HepG2 (cell line): ENCODE measurements around the gene PPP2R5C. TPM values are rescaled to one million over a fixed set of nuclear protein-coding genes. Genes with fewer than 3 reads are reported as not detected.

ENCODE experiments used
- ASH2L ChIP-seq: fragments of 300-600, 200-600 bp; sonication (generic); IDR thresholded peaks from 2 replicates; pipeline ENCODE4 v1.7.0; 2017; ENCODE audit warnings: low read depth, mild to moderate bottlenecking, moderate library complexity, mixed read lengths, low read length; ENCODE audit not compliant: insufficient read length
- BORCS8-MEF2B ChIP-seq: sonication (generic); formaldehyde crosslinking; IDR thresholded peaks from 2 replicates; pipeline ENCODE4 v1.8.0; 2022; ENCODE audit warnings: mild to moderate bottlenecking, missing genetic modification reagents
- CAMTA2 ChIP-seq: sonication (generic); formaldehyde crosslinking; IDR thresholded peaks from 2 replicates; pipeline ENCODE4 v1.4.0; 2020; ENCODE audit warnings: mild to moderate bottlenecking, missing genetic modification reagents, borderline replicate concordance
- CBX2 ChIP-seq, 2 experiments: fragments of 200-600 bp in 1 of 2; sonication (generic); formaldehyde crosslinking in 1 of 2; IDR thresholded peaks; 2 replicates each; pipeline versions ENCODE4 v1.7.0 to v1.8.1; 2018 to 2022; ENCODE audit warnings: low read depth in 2 of 2, low read length in 1 of 2, mild to moderate bottlenecking in 1 of 2, missing genetic modification reagents in 1 of 2
- ELK4 ChIP-seq: sonication (generic); formaldehyde crosslinking; IDR thresholded peaks from 2 replicates; pipeline ENCODE4 v1.9.0; 2021; ENCODE audit warnings: missing genetic modification reagents, borderline replicate concordance
- HNF4A ChIP-seq: sonication (generic); formaldehyde crosslinking; IDR thresholded peaks from 2 replicates; pipeline ENCODE4 v1.4.0; 2020; ENCODE audit warnings: missing genetic modification reagents
- NCOR1 ChIP-seq: fragments of 200-600 bp; sonication (generic); IDR thresholded peaks from 2 replicates; pipeline ENCODE4 v1.7.0; 2017; ENCODE audit warnings: antibody characterized with exemption, low read length, borderline replicate concordance
- RFXAP ChIP-seq: sonication (generic); formaldehyde crosslinking; IDR thresholded peaks from 2 replicates; pipeline ENCODE4 v1.4.0; 2020; ENCODE audit warnings: missing genetic modification reagents, borderline replicate concordance
- SALL1 ChIP-seq: sonication (generic); formaldehyde crosslinking; IDR thresholded peaks from 2 replicates; pipeline ENCODE4 v1.8.0; 2022; ENCODE audit warnings: mild to moderate bottlenecking, missing genetic modification reagents
- SALL2 ChIP-seq: sonication (generic); formaldehyde crosslinking; IDR thresholded peaks from 2 replicates; pipeline ENCODE4 v1.8.1; 2023; ENCODE audit warnings: mild to moderate bottlenecking, missing genetic modification reagents, inconsistent platforms
- SIN3A ChIP-seq: IDR thresholded peaks from 2 replicates; pipeline ENCODE4 v1.6.1; 2011; ENCODE audit warnings: low read depth, mild to moderate bottlenecking, control low read depth, low read length, borderline replicate concordance
- THAP8 ChIP-seq: sonication (generic); formaldehyde crosslinking; IDR thresholded peaks from 2 replicates; pipeline ENCODE4 v1.5.1; 2020; ENCODE audit warnings: missing genetic modification reagents, mild to moderate bottlenecking, borderline replicate concordance
- U2AF1 ChIP-seq: fragments of 200-400 bp; formaldehyde crosslinking; optimal IDR thresholded peaks from 2 replicates; pipeline ENCODE3; 2017; ENCODE audit warnings: mild to moderate bottlenecking, low read depth, low read length
- ZBTB14 ChIP-seq: sonication (generic); formaldehyde crosslinking; IDR thresholded peaks from 2 replicates; pipeline ENCODE4 v1.4.0; 2020; ENCODE audit warnings: missing genetic modification reagents
- ZBTB42 ChIP-seq: sonication (generic); formaldehyde crosslinking; IDR thresholded peaks from 2 replicates; pipeline ENCODE4 v1.5.0; 2020; ENCODE audit warnings: mild to moderate bottlenecking, missing genetic modification reagents
- ZMYM2 ChIP-seq: sonication (generic); formaldehyde crosslinking; IDR thresholded peaks from 2 replicates; pipeline ENCODE4 v1.8.0; 2022; ENCODE audit warnings: mild to moderate bottlenecking, missing genetic modification reagents
- ZNF121 ChIP-seq: sonication (generic); formaldehyde crosslinking; IDR thresholded peaks from 2 replicates; pipeline ENCODE4 v1.5.0; 2020; ENCODE audit warnings: mild to moderate bottlenecking, missing genetic modification reagents
- ZNF343 ChIP-seq: sonication (generic); formaldehyde crosslinking; IDR thresholded peaks from 2 replicates; pipeline ENCODE4 v1.4.0; 2020; ENCODE audit warnings: mild to moderate bottlenecking, missing genetic modification reagents
- ZNF350 ChIP-seq: sonication (generic); formaldehyde crosslinking; IDR thresholded peaks from 2 replicates; pipeline ENCODE4 v1.4.0; 2020; ENCODE audit warnings: mild to moderate bottlenecking, low read depth, missing genetic modification reagents, borderline replicate concordance
- ZNF501 ChIP-seq: sonication (generic); formaldehyde crosslinking; IDR thresholded peaks from 2 replicates; pipeline ENCODE4 v1.5.1; 2020; ENCODE audit warnings: mild to moderate bottlenecking, moderate library complexity, missing genetic modification reagents
- ZNF567 ChIP-seq: sonication (generic); formaldehyde crosslinking; IDR thresholded peaks from 2 replicates; pipeline ENCODE4 v1.8.1; 2023; ENCODE audit warnings: mild to moderate bottlenecking, missing genetic modification reagents, borderline replicate concordance
- ZNF629 ChIP-seq: sonication (generic); formaldehyde crosslinking; conservative IDR thresholded peaks from 2 replicates; pipeline ENCODE4 v1.5.0; 2020; ENCODE audit warnings: missing genetic modification reagents
- ZNF782 ChIP-seq: sonication (generic); formaldehyde crosslinking; IDR thresholded peaks from 2 replicates; pipeline ENCODE4 v1.4.0; 2020; ENCODE audit warnings: missing genetic modification reagents, mild to moderate bottlenecking, borderline replicate concordance
- ZNF841 ChIP-seq: sonication (generic); formaldehyde crosslinking; IDR thresholded peaks from 2 replicates; pipeline ENCODE4 v1.8.1; 2023; ENCODE audit warnings: missing genetic modification reagents, borderline replicate concordance
- polyA plus RNA-seq, 8 experiments: library from polyadenylated mRNA; depleted of rRNA in 3 of 8; stranded (reverse) in 7 of 8; unstranded in 1 of 8; fragments of >200 nt; fragmentation: Illumina TruSeq in 4 of 8; extraction: Trizol in 4 of 8; gene quantifications; 2 replicates each; pipeline versions ENCODE4 v1.2.1 to v1.2.3, GENCODE V29; 2011 to 2016; ENCODE audit warnings: low read depth in 4 of 8, missing spikeins in 1 of 8, mixed read lengths in 1 of 8; ENCODE audit not compliant: insufficient read depth in 1 of 8
- total RNA-seq, 5 experiments: library from RNA; depleted of rRNA; stranded (reverse); fragments of >200 nt; fragmentation: Illumina TruSeq; extraction: Trizol; gene quantifications; 2 replicates each; pipeline ENCODE4 v1.2.3, GENCODE V29; 2016; ENCODE audit warnings: low read depth in 1 of 5

PPP2R5C gene
- total and polyA plus RNA-seq, 2 of the 13 experiments (the other 11 are each of a cell fraction or from before 2014, with no cell fraction given), result 74.3 to 78.5 TPM

- no peak for TF ChIP-seq ZBTB14
- no peak for TF ChIP-seq CAMTA2 (CRISPR knock-in tag)
- no peak for TF ChIP-seq THAP8 (CRISPR knock-in tag)
- TF ChIP-seq CBX2 (IDR thresholded peaks at IDR 0.05; ENCODE audit: low read depth, low read length), result no peak
- no peak for TF ChIP-seq CBX2 (CRISPR knock-in tag; IDR thresholded peaks at IDR 0.05; ENCODE audit: low read depth)
- TF ChIP-seq ZBTB42 (CRISPR knock-in tag), result peak; percentile 91; the same call in 1 of the 2 replicates
- TF ChIP-seq ZNF629 (CRISPR knock-in tag), result no peak
- peak; percentile 57; the same call in 1 of the 2 replicates for TF ChIP-seq ZNF343 (CRISPR knock-in tag)
- TF ChIP-seq NCOR1, result peak; percentile 83
- TF ChIP-seq ZNF841 (CRISPR knock-in tag), result no peak
- TF ChIP-seq RFXAP, result 0 out of 2 replicates have a peak, but pooled peaks have one; percentile 16
- TF ChIP-seq SALL2 (CRISPR knock-in tag), result no peak
- 0 out of 2 replicates have a peak, but pooled peaks have one; percentile 55 for TF ChIP-seq SIN3A
- peak; percentile 82 for TF ChIP-seq SALL1 (CRISPR knock-in tag)
- peak; percentile 54 for TF ChIP-seq ZNF501 (CRISPR knock-in tag)
- no peak for TF ChIP-seq ASH2L
- TF ChIP-seq ZMYM2 (CRISPR knock-in tag), result peak; percentile 75
- peak; percentile 80; the same call in 1 of the 2 replicates for TF ChIP-seq ZNF350 (CRISPR knock-in tag)
- no peak for TF ChIP-seq ZNF782
- TF ChIP-seq HNF4A (CRISPR knock-in tag), result peak; percentile 97
- no peak for TF ChIP-seq ZNF121 (CRISPR knock-in tag)
- no peak for TF ChIP-seq ZNF567 (CRISPR knock-in tag)
- TF ChIP-seq ELK4 (CRISPR knock-in tag), result no peak
- TF ChIP-seq BORCS8-MEF2B (CRISPR knock-in tag), result no peak
- no peak for TF ChIP-seq U2AF1
- TF ChIP-seq, all 625 proteins: peak for 181
These were observed 30.1 kb upstream of the PPP2R5C start (continued) for GRCh38 chr14:101731187-101732080.
